OCI-LY7 (cell line): ENCODE data around the gene SPSB3. TPM values are rescaled to one million over a fixed set of nuclear protein-coding genes. Genes with fewer than 3 reads are reported as not detected.

Experiments
- BruUV-seq: library from RNA; stranded (reverse); fragments of 400-500 nt; replicated peaks from 2 replicates; lab custom pipeline; 2021; lab: Mats Ljungman, UMichigan
- CTCF ChIA-PET: fragments of 300-600 bp; sonication (Branson Sonifier 250); formaldehyde crosslinking; loops from one replicate; lab custom pipeline; 2022; ENCODE audit warnings: antibody characterized with exemption; ENCODE audit not compliant: unreplicated experiment; lab: Charles Lee
- POLR2A ChIA-PET: fragments of 300-600 bp; sonication (Branson Sonifier 250); formaldehyde crosslinking; loops from one replicate; lab custom pipeline; 2022; ENCODE audit warnings: antibody characterized with exemption; lab: Charles Lee
- DNase-seq: peaks from one replicate; pipeline ENCODE4 v3.0.0-alpha.2; 2015; ENCODE audit warnings: low spot score
- H2AFZ ChIP-seq: fragments of 200-600 bp; sonication (generic), shearing (Covaris generic); 2 replicates; pipeline ENCODE4 v1.6.1; 2014; ENCODE audit warnings: mild to moderate bottlenecking, antibody characterized with exemption, low read length, moderate library complexity
- H3K27ac ChIP-seq: fragments of 200-600 bp; sonication (generic); 2 replicates; pipeline ENCODE4 v1.5.1; 2014; ENCODE audit warnings: mixed run types, low read depth, mild to moderate bottlenecking, moderate library complexity, low read length, inconsistent platforms; ENCODE audit not compliant: poor library complexity, severe bottlenecking
- H3K36me3 ChIP-seq: fragments of 200-600 bp; sonication (generic); 2 replicates; pipeline ENCODE4 v1.6.1; 2014; ENCODE audit warnings: mild to moderate bottlenecking, antibody characterized with exemption, low read length, moderate library complexity, mixed read lengths; ENCODE audit not compliant: insufficient read depth
- H3K4me1 ChIP-seq: fragments of 200-600 bp; sonication (generic); 2 replicates; pipeline ENCODE4 v1.5.1; 2014; ENCODE audit warnings: mild to moderate bottlenecking, low read length; ENCODE audit not compliant: insufficient read depth, poor library complexity, severe bottlenecking
- H3K4me2 ChIP-seq: fragments of 200-600 bp; sonication (generic); 2 replicates; pipeline ENCODE4 v1.6.1; 2014; ENCODE audit warnings: mild to moderate bottlenecking, low read length
- H3K4me3 ChIP-seq: fragments of 200-600 bp; sonication (generic); 2 replicates; pipeline ENCODE4 v1.5.1; 2014; ENCODE audit warnings: mild to moderate bottlenecking, low read depth, low read length; ENCODE audit not compliant: poor library complexity, severe bottlenecking
- H3K79me2 ChIP-seq: fragments of 200-600 bp; sonication (generic); 2 replicates; pipeline ENCODE4 v1.6.1; 2016; ENCODE audit warnings: low read depth, mild to moderate bottlenecking, low read length, moderate library complexity, mixed read lengths; ENCODE audit not compliant: insufficient read depth
- H3K9me2 ChIP-seq: fragments of 200-600 bp; sonication (generic); 2 replicates; pipeline ENCODE4 v1.6.1; 2016; ENCODE audit warnings: mild to moderate bottlenecking, low read length, mixed read lengths; ENCODE audit not compliant: insufficient read depth
- H3K9me3 ChIP-seq: fragments of 200-600 bp; sonication (generic); 2 replicates; pipeline ENCODE4 v1.6.1; 2014; ENCODE audit warnings: mild to moderate bottlenecking, mixed run types, low read length, mixed read lengths
- H4K20me1 ChIP-seq: fragments of 200-600 bp; sonication (generic); 2 replicates; pipeline ENCODE4 v1.6.1; 2014; ENCODE audit warnings: mild to moderate bottlenecking, antibody characterized with exemption, low read length, moderate library complexity, mixed read lengths; ENCODE audit not compliant: insufficient read depth
- CTCF ChIP-seq: fragments of 200-600 bp; sonication (generic); conservative IDR thresholded peaks from 2 replicates; pipeline ENCODE4 v1.5.1; 2014; ENCODE audit warnings: mild to moderate bottlenecking, antibody characterized with exemption, low read length, moderate library complexity, mixed read lengths
- EZH2phosphoT487 ChIP-seq: fragments of 200-600 bp; sonication (generic); IDR thresholded peaks from 2 replicates; pipeline ENCODE4 v1.6.1; 2018; ENCODE audit warnings: low read depth, borderline replicate concordance, mild to moderate bottlenecking, mixed run types, antibody characterized with exemption, low read length, moderate library complexity, mixed read lengths
- intact Hi-C: fragments of 100-400 bp; cut with micrococcal nuclease; formaldehyde crosslinking; loops from one replicate; pipeline ENCODE4 v1.10.0; 2022; ENCODE audit not compliant: unreplicated experiment
- total RNA-seq, 2 experiments: library from RNA; depleted of rRNA in 1 of 2; stranded (reverse); fragments of >200 nt in 1 of 2; shearing (Covaris generic) in 1 of 2; gene quantifications; 2 replicates each; pipeline ENCODE4 v1.2.3, GENCODE V29; 2014 to 2022

Gene SPSB3
- total RNA-seq, 2 experiments from 2014 or later, result 33.6 to 52.4 TPM

GRCh38 chr16:1794908-1795666, 12.7 kb upstream of the SPSB3 start:
- ChIA-PET CTCF (no interaction called here), POLR2A (interaction anchor here (0.7 kb wide), 1 partner anchor 35 kb away, joined by 3 read pairs; no protein-coding TSS in a partner anchor)
- no peak for DNase-seq
- Histone ChIP-seq H3K4me3 (no peak overlapping the region), H3K79me2 (no peaks in the 10 kb centered on the region), H3K4me1 (no peaks in the 10 kb centered on the region), H4K20me1 (no peaks in the 10 kb centered on the region), H3K9me3 (0 out of 2 replicates have a peak, but pooled peaks cover 23% of the 10 kb centered on the region), H3K27ac (no peak overlapping the region), H3K36me3 (peaks cover 4% of the 10 kb centered on the region; the same call in 1 of the 2 replicates), H3K4me2 (no peak overlapping the region), H2AFZ (no peak overlapping the region), H3K9me2 (no peaks in the 10 kb centered on the region)
- intact Hi-C loops, result no loop called here
- no peak for TF ChIP-seq CTCF
- TF ChIP-seq EZH2phosphoT487, result no peak
- BruUV-seq, result no TSS peak

GRCh38 chr16:1794221-1794871, 12.0 kb upstream of the SPSB3 start:
- Histone ChIP-seq H3K4me3 (no peak overlapping the region), H3K36me3 (peaks cover 10% of the 10 kb centered on the region), H3K9me2 (no peaks in the 10 kb centered on the region), H3K79me2 (no peaks in the 10 kb centered on the region), H2AFZ (no peak overlapping the region), H4K20me1 (no peaks in the 10 kb centered on the region), H3K4me2 (no peak overlapping the region), H3K4me1 (no peaks in the 10 kb centered on the region), H3K27ac (no peak overlapping the region), H3K9me3 (0 out of 2 replicates have a peak, but pooled peaks cover 19% of the 10 kb centered on the region)
- no peak for DNase-seq
- intact Hi-C loops, result no loop called here
- no TSS peak for BruUV-seq
- no peak for TF ChIP-seq EZH2phosphoT487
- TF ChIP-seq CTCF, result no peak
- ChIA-PET CTCF (no interaction called here), POLR2A (no interaction called here)
